Stimulated activated CD4-positive, alpha-beta T cell treated with anti-CD3 and anti-CD28 coated beads, TNF-alpha, amount 100 ng/mL, for 4 hours (primary cell): ENCODE data around the gene NAA16.

Experiments used
- DNase-seq, 3 experiments: peaks; one replicate each; pipeline ENCODE4 v3.0.0-alpha.2; 2020; ENCODE audit warnings: low read depth in 3 of 3

NAA16 gene

GRCh38 chr13:41304551-41304950, 6.5 kb upstream of the NAA16 start:
- no peak for DNase-seq

- DNase-seq, result no peak
Observed at GRCh38 chr13:41306271-41307145, 4.6 kb upstream of the NAA16 start.

- no peak for DNase-seq
Observed at GRCh38 chr13:41307884-41308640, 3.0 kb upstream of the NAA16 start.

- peak; percentile 26 to 34 (median 28) for DNase-seq
Observed at GRCh38 chr13:41311406-41312175, 524 bp downstream of the NAA16 start.

GRCh38 chr13:41312176-41312500, 1.1 kb downstream of the NAA16 start:
- DNase-seq, result no peak

- DNase-seq, result no peak
Observed at GRCh38 chr13:41313117-41313516, 2.0 kb downstream of the NAA16 start.

- no peak for DNase-seq
Observed at GRCh38 chr13:41313659-41314197, 2.7 kb downstream of the NAA16 start.

- no peak for DNase-seq
Observed at GRCh38 chr13:41315443-41316047, 4.5 kb downstream of the NAA16 start.

GRCh38 chr13:41317243-41317642, 6.2 kb downstream of the NAA16 start:
- no peak for DNase-seq

GRCh38 chr13:41325752-41326151, 14.7 kb downstream of the NAA16 start:
- DNase-seq, result no peak

- no peak for DNase-seq
Observed at GRCh38 chr13:41326661-41327060, 15.6 kb downstream of the NAA16 start.

GRCh38 chr13:41327994-41328790, 17.1 kb downstream of the NAA16 start:
- no peak for DNase-seq

GRCh38 chr13:41332829-41333228, 21.8 kb downstream of the NAA16 start:
- DNase-seq, result no peak

- DNase-seq, result no peak
Observed at GRCh38 chr13:41334810-41335209, 23.7 kb downstream of the NAA16 start.

GRCh38 chr13:41344358-41344757, 33.3 kb downstream of the NAA16 start:
- DNase-seq, result no peak

- DNase-seq, result no peak
Observed at GRCh38 chr13:41345165-41345913, 34.3 kb downstream of the NAA16 start.

GRCh38 chr13:41345914-41346589, 35.0 kb downstream of the NAA16 start:
- DNase-seq, result no peak

- peak in 1 of 3 experiments; percentile 27 for DNase-seq
Observed at GRCh38 chr13:41352935-41353840, 42.1 kb downstream of the NAA16 start.
